HK-2 (cell line): ENCODE results near the gene TMEM138.
A peak's percentile ranks its signal among the peaks of the same experiment; 100 is the strongest.

Experiments used
- DNase-seq: peaks from one replicate; pipeline ENCODE4 v3.0.0-alpha.2; 2018; ENCODE audit not compliant: unreplicated experiment

The TMEM138 gene

GRCh38 chr11:61361741-61362541, at the start of gene TMEM138, which contains the start of gene CYB561A3:
TMEM138 (plus strand) TSS chr11:61362374; CDS start chr11:61364391, 2,017 bp downstream.
CYB561A3 (minus strand) TSS chr11:61361882; CDS start chr11:61356713, 5,169 bp downstream.
- peak; percentile 88 for DNase-seq

- DNase-seq = no peak
Measured at GRCh38 chr11:61315260-61315659, 46.9 kb upstream of the TMEM138 start.

DNA sequence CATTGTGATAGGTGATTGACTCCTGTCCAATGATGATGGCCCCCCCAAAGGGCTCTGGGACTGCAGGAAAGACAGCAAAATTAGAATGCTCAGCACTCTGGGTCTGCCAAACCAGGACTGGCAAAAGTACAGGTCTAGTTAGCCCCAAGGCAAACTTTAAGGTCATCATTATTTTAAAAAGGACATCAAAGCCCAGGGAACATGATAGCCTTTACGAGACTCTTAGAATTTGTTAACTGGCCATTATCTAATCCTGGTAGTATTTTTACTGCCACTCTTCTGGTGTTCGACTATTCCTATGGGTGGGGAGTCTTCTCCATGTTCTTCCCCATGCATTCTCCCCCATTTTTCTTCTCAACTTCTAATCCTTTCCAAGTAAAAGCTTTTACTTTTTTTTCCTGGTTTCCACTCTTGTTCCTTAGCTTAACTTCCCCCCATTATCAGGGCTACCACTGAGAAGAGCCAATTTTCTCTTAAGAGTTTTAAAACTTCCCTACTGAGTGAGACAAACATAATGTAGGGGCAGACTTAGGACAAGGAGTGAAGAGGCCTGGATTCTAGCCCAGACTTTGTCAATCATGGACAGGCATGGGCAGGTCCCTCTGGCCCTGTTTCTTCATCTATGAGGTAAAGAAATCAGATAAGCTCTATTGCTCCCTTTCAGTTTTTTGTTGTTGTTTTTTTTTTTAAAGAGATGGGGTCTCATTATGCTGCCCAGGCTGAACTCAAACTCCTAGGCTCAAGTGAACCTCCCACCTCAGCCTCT, 36.3 kb upstream of the TMEM138 start:
- no peak for DNase-seq

- DNase-seq = no peak
Measured at GRCh38 chr11:61327669-61328071, 34.5 kb upstream of the TMEM138 start.

- no peak for DNase-seq
Measured at GRCh38 chr11:61328351-61328750, 33.8 kb upstream of the TMEM138 start.

DNA sequence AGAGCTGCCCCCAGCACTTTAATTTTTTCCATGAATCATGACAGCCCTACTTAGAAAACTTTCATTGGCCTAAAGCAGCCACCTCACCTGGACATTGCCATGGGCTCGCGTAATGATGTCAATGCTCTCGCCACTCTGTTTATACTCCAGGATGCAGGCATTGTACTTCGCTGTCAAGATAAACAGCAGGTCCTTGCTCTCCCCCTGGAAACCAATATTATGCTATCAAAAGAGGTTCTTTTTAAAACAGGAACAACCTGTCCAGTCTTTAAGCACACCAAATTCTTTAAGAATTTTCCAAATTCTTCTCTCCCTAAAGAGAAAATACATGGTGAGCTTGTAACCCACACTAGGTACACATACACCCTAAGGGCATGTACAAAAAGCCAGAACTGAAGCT, 32.3 kb upstream of the TMEM138 start:
- DNase-seq = no peak

- no peak for DNase-seq
Measured at GRCh38 chr11:61331651-61332050, 30.5 kb upstream of the TMEM138 start.

GRCh38 chr11:61332281-61332796, 29.8 kb upstream of the TMEM138 start:
- no peak for DNase-seq

- DNase-seq = peak; percentile 87
Measured at GRCh38 chr11:61332797-61333549, 29.2 kb upstream of the TMEM138 start, which contains the start of the genes DDB1 and TKFC. DDB1 (minus strand) TSS chr11:61333105; CDS start chr11:61332968, 137 bp downstream. TKFC (plus strand) TSS chr11:61333228; CDS start chr11:61334729, 1,501 bp downstream.

- DNase-seq = no peak
Measured at GRCh38 chr11:61333550-61334433, 28.4 kb upstream of the TMEM138 start.

GRCh38 chr11:61334434-61335354, 27.5 kb upstream of the TMEM138 start:
- DNase-seq = peak; percentile 18

DNA sequence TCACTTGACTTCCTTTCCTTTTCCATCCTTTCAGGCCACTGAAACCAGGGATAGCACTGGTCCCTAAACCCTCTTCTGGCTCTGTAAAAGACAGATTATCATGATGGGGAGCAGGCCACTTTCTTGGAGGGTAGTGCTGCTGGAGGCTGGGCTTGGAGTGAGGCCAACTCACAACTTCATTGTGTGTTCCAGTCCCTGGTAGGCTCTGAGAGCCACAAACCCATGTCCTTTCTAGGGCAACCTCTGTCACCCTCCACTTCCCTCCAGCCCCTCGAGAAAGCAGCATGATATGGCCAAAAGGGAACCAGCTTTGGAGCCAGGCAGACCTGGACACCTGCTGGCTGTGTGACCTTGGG, 26.8 kb upstream of the TMEM138 start:
- no peak for DNase-seq

- DNase-seq = peak; percentile 70
Measured at GRCh38 chr11:61336171-61336935, 25.8 kb upstream of the TMEM138 start.

- DNase-seq = no peak
Measured at GRCh38 chr11:61337706-61338470, 24.3 kb upstream of the TMEM138 start.

GRCh38 chr11:61338783-61339489, 23.2 kb upstream of the TMEM138 start:
- DNase-seq = no peak

DNA sequence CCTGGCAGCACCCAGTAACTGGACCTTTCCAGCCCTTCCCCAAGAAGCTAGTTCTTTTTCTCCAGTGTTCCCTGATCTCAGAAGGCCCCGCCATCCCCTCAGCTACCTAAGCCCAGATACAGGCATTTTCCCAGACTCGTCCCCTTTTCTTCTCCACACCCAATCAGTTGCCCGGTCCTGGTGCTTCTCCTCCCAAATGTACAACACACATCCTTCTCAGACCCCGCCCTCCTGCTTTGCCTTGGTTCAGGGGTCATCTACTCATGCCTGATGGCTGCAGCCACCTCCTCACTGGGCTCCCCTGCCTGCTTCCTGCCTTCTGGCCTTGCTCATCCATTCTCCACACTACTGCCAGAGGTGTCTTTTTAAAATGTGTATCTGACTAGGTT, 22.7 kb upstream of the TMEM138 start:
- DNase-seq = no peak

- no peak for DNase-seq
Measured at GRCh38 chr11:61340979-61341378, 21.2 kb upstream of the TMEM138 start.

- DNase-seq = no peak
Measured at GRCh38 chr11:61341706-61342105, 20.5 kb upstream of the TMEM138 start.
